SK-N-SH (cell line): ENCODE measurements around the gene KCTD20. TPM values are rescaled to one million over a fixed set of nuclear protein-coding genes. Genes with fewer than 3 reads are reported as not detected.

Source experiments
- CTCF ChIA-PET: fragments of 300-600, 350-600 bp; formaldehyde crosslinking; extraction: SDS; loops from one replicate; lab custom pipeline; 2021; lab: Yijun Ruan, JAX
- POLR2A ChIA-PET: fragments of 350-600 bp; sonication (Branson Sonifier 250); formaldehyde crosslinking; extraction: SDS; loops from one replicate; lab custom pipeline; 2020; ENCODE audit warnings: antibody characterized with exemption, inconsistent platforms; lab: Yijun Ruan, JAX
- DNase-seq: peaks from one replicate; pipeline ENCODE4 v3.0.0; 2012
- H2AFZ ChIP-seq: fragments of 200-600 bp; sonication (generic); 2 replicates; pipeline ENCODE4 v1.8.1; 2016; ENCODE audit warnings: antibody characterized with exemption, mild to moderate bottlenecking, low read depth
- H3F3A ChIP-seq: fragments of 200-600 bp; sonication (generic); replicated peaks from 2 replicates; pipeline ENCODE3; 2016; ENCODE audit warnings: antibody characterized with exemption, mild to moderate bottlenecking; ENCODE audit not compliant: insufficient read depth
- H3K27ac ChIP-seq, 2 experiments: fragments of 200-500 bp in 1 of 2; fragments of 200-600 bp in 1 of 2; sonication (Bioruptor generic) in 1 of 2; sonication (generic), shearing (Covaris generic) in 1 of 2; 2 replicates each; pipeline versions ENCODE4 v1.5.1 to v1.6.1; 2014 to 2016; ENCODE audit warnings: low read depth in 2 of 2, inconsistent platforms in 1 of 2, low read length in 1 of 2, mild to moderate bottlenecking in 1 of 2, mixed read lengths in 1 of 2
- H3K27me3 ChIP-seq: fragments of 200-600 bp; sonication (generic), shearing (Covaris generic); 2 replicates; pipeline ENCODE4 v1.6.1; 2016; ENCODE audit warnings: mixed run types; ENCODE audit not compliant: insufficient read depth
- H3K36me3 ChIP-seq, 2 experiments: fragments of 200-500 bp in 1 of 2; fragments of 200-600 bp in 1 of 2; sonication (Bioruptor generic) in 1 of 2; sonication (generic) in 1 of 2; replicated peaks in 1 of 2; 2 replicates each; pipeline versions ENCODE3 to v1.5.1; 2014 to 2016; ENCODE audit warnings: low read length in 1 of 2, mild to moderate bottlenecking in 1 of 2; ENCODE audit not compliant: insufficient read depth in 2 of 2, control insufficient read depth in 1 of 2
- H3K4me1 ChIP-seq, 2 experiments: fragments of 200-500 bp in 1 of 2; fragments of 200-600 bp in 1 of 2; sonication (Bioruptor generic) in 1 of 2; sonication (generic), shearing (Covaris generic) in 1 of 2; 2 replicates each; pipeline versions ENCODE4 v1.5.1 to v1.6.1; 2014 to 2016; ENCODE audit warnings: low read depth in 1 of 2, low read length in 1 of 2, mixed run types in 1 of 2; ENCODE audit not compliant: insufficient read depth in 2 of 2, control insufficient read depth in 1 of 2
- H3K4me2 ChIP-seq: fragments of 200-600 bp; sonication (generic), shearing (Covaris generic); 2 replicates; pipeline ENCODE4 v1.6.1; 2017; ENCODE audit warnings: mixed run types
- H3K4me3 ChIP-seq, 2 experiments: fragments of 200-500 bp in 1 of 2; fragments of 200-600 bp in 1 of 2; sonication (Bioruptor generic) in 1 of 2; sonication (generic), shearing (Covaris generic) in 1 of 2; 2 replicates each; pipeline versions ENCODE4 v1.5.1 to v1.8.1; 2014 to 2016; ENCODE audit warnings: low read depth in 2 of 2, inconsistent platforms in 1 of 2, low read length in 1 of 2, mild to moderate bottlenecking in 1 of 2, mixed read lengths in 1 of 2, moderate library complexity in 1 of 2
- H3K79me2 ChIP-seq: fragments of 200-600 bp; sonication (generic); 2 replicates; pipeline ENCODE4 v1.8.1; 2017; ENCODE audit warnings: mild to moderate bottlenecking; ENCODE audit not compliant: insufficient read depth
- H3K9ac ChIP-seq: fragments of 200-600 bp; sonication (generic); 2 replicates; pipeline ENCODE4 v1.6.1; 2017; ENCODE audit warnings: mixed run types
- H3K9me2 ChIP-seq: fragments of 200-600 bp; sonication (generic); 2 replicates; pipeline ENCODE4 v1.6.1; 2017; ENCODE audit warnings: mixed run types
- H3K9me3 ChIP-seq: fragments of 200-600 bp; sonication (generic); 2 replicates; pipeline ENCODE4 v1.6.1; 2017; ENCODE audit warnings: mixed run types, mild to moderate bottlenecking, moderate library complexity
- H4K20me1 ChIP-seq: fragments of 200-600 bp; sonication (generic); 2 replicates; pipeline ENCODE4 v1.6.1; 2017; ENCODE audit warnings: mild to moderate bottlenecking, mixed run types; ENCODE audit not compliant: insufficient read depth
- ELF1 ChIP-seq: IDR thresholded peaks from 2 replicates; pipeline ENCODE4 v1.4.0; 2012
- FOSL2 ChIP-seq: IDR thresholded peaks from 2 replicates; pipeline ENCODE4 v1.4.0; 2012; ENCODE audit warnings: low read depth, mild to moderate bottlenecking, moderate library complexity, borderline replicate concordance
- MAX ChIP-seq: IDR thresholded peaks from 2 replicates; pipeline ENCODE4 v1.4.0; 2012; ENCODE audit warnings: low read depth
- MXI1 ChIP-seq: IDR thresholded peaks from 2 replicates; pipeline ENCODE4 v1.6.1; 2012; ENCODE audit warnings: mild to moderate bottlenecking, low read depth, low read length, improper control_type of control experiment
- NRF1 ChIP-seq: IDR thresholded peaks from 2 replicates; pipeline ENCODE4 v1.6.1; 2012; ENCODE audit warnings: low read depth, mild to moderate bottlenecking, low read length
- RCOR1 ChIP-seq: fragments of 150-350 bp; IDR thresholded peaks from 2 replicates; pipeline ENCODE4 v1.6.1; 2017; ENCODE audit warnings: antibody characterized with exemption, low read length
- RFX5 ChIP-seq: IDR thresholded peaks from 2 replicates; pipeline ENCODE4 v1.6.1; 2012; ENCODE audit warnings: mild to moderate bottlenecking, improper control_type of control experiment, low read length
- RXRA ChIP-seq: IDR thresholded peaks from 2 replicates; pipeline ENCODE4 v1.4.0; 2012; ENCODE audit warnings: low read depth, mild to moderate bottlenecking, borderline replicate concordance
- SIN3A ChIP-seq: IDR thresholded peaks from 2 replicates; pipeline ENCODE4 v1.6.1; 2012; ENCODE audit warnings: low read depth, mild to moderate bottlenecking, low read length, moderate library complexity, borderline replicate concordance
- SMC3 ChIP-seq: IDR thresholded peaks from 2 replicates; pipeline ENCODE4 v1.6.1; 2012; ENCODE audit warnings: low read depth, low read length, improper control_type of control experiment
- USF1 ChIP-seq: IDR thresholded peaks from 2 replicates; pipeline ENCODE4 v1.4.0; 2012; ENCODE audit warnings: low read depth, borderline replicate concordance
- YY1 ChIP-seq: IDR thresholded peaks from 2 replicates; pipeline ENCODE4 v1.4.0; 2012; ENCODE audit warnings: low read depth, mild to moderate bottlenecking
- WGBS: methylation state at CpG from one replicate; pipeline ENCODE4 v1.1.6; 2017; ENCODE audit warnings: low lambda C conversion rate; 5-methylcytosine and 5-hydroxymethylcytosine counted together
- polyA plus RNA-seq, 3 experiments: library from polyadenylated mRNA; depleted of rRNA; stranded (reverse); fragments of >200 nt; gene quantifications; 2 replicates each; pipeline ENCODE4 v1.2.3, GENCODE V29; 2012
- TF ChIP-seq, protein P1 (sequence below): IDR thresholded peaks from 2 replicates; pipeline ENCODE4; 2012

KCTD20 gene
- polyA plus RNA-seq, 1 of the 3 experiments (the other 2 are of a cell fraction) = 29.0 TPM

DNA sequence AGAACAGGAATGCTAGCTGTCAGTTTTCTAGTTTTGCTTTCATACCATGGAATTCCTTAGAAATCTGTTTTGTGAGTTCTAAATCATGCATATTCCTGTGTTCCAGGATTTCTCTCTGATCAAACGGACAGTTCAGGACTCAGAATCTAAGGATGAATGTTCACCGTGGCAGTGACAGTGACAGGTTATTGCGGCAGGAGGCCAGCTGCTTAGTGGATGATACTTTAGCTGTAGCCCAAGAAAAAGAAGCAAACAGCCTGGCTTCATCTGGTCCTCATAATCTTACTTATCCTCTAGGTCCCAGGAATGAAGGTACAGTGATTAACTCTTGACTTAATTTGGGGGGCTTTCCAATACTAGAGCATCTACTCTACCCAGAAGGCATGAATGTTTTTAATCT is 27.1 kb downstream of the KCTD20 start:
- Histone ChIP-seq H3K9me2 (no peaks in the 10 kb centered on the region), H3K36me3 (peaks cover 8 to 39% of the 10 kb centered on the region in 2 experiments), H3K4me3 (no peak overlapping the region), H3K27ac (peak overlapping the region in 1 of 2 experiments; percentile 36; a peak in 1 of 4 replicates), H3K79me2 (peaks cover 76% of the 10 kb centered on the region), H4K20me1 (peaks cover 4% of the 10 kb centered on the region; the same call in 1 of the 2 replicates), H3K9ac (no peak overlapping the region), H3K4me1 (peaks cover 6 to 7% of the 10 kb centered on the region in 2 experiments; a peak in 3 of 4 replicates), H3K27me3 (no peaks in the 10 kb centered on the region), H3K9me3 (no peaks in the 10 kb centered on the region), H3K4me2 (no peak overlapping the region), H2AFZ (no peak overlapping the region), H3F3A (no peaks in the 10 kb centered on the region)
- WGBS = 88% methylated on average over 3 of the region's 3 CpGs
- TF ChIP-seq USF1 = no peak
- no peak for TF ChIP-seq FOSL2
- no peak for TF ChIP-seq MAX
- no peak for DNase-seq
- POLR2A ChIA-PET = no interaction called here
- CTCF ChIA-PET = interaction anchor here (0.8 kb wide), 1 partner anchor 63 kb away, joined by 3 read pairs; no protein-coding TSS in a partner anchor

DNA sequence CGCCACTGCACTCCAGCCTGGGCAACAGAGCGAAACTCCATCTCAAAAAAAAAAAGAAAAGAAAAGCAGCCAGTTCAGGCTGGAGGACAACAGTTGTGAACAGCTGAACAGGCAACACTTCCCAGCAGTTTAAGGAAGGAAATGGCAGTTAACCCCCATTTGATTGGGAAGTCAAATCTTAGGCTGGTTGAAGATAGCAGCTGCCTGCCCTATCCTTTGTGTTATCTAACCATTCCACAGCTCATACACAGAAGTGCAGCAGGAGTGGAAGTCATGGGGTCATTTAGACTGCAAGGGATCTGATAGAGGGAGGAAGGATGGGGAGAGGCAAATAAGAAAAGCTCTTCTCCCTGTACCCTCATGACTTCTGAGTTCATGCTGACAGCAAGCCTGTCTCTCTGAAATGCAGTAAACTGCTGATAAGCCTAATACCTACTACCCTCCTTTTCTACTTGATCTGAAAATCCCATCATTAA is 35.3 kb downstream of the KCTD20 start:
- Histone ChIP-seq H3K9me2 (no peaks in the 10 kb centered on the region), H3K79me2 (peaks cover 3% of the 10 kb centered on the region; the same call in 1 of the 2 replicates), H3K9ac (no peak overlapping the region), H3K27me3 (no peaks in the 10 kb centered on the region), H3K4me2 (no peak overlapping the region), H3F3A (peaks cover 4% of the 10 kb centered on the region), H3K9me3 (no peaks in the 10 kb centered on the region), H3K27ac (no peak overlapping the region), H3K4me1 (no peaks in the 10 kb centered on the region; a peak in 1 of 4 replicates), H3K36me3 (peaks cover 22 to 55% of the 10 kb centered on the region in 2 experiments), H3K4me3 (no peak overlapping the region), H4K20me1 (no peaks in the 10 kb centered on the region), H2AFZ (no peak overlapping the region)
- 97% methylated on average over 2 of the region's 2 CpGs for WGBS
- CTCF ChIA-PET = interaction anchor here (1.3 kb wide), 1 partner anchor 16 kb away, joined by 3 read pairs; no protein-coding TSS in a partner anchor
- DNase-seq = no peak
- POLR2A ChIA-PET = no interaction called here
- TF ChIP-seq FOSL2 = no peak
- no peak for TF ChIP-seq SIN3A
- no peak for TF ChIP-seq RFX5
- TF ChIP-seq RCOR1 = no peak
- TF ChIP-seq, protein P1, sequence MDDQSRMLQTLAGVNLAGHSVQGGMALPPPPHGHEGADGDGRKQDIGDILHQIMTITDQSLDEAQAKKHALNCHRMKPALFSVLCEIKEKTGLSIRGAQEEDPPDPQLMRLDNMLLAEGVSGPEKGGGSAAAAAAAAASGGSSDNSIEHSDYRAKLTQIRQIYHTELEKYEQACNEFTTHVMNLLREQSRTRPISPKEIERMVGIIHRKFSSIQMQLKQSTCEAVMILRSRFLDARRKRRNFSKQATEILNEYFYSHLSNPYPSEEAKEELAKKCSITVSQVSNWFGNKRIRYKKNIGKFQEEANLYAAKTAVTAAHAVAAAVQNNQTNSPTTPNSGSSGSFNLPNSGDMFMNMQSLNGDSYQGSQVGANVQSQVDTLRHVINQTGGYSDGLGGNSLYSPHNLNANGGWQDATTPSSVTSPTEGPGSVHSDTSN = no peak
- TF ChIP-seq YY1 = no peak
- no peak for TF ChIP-seq MXI1
- no peak for TF ChIP-seq SMC3
- no peak for TF ChIP-seq NRF1
- no peak for TF ChIP-seq RXRA
- TF ChIP-seq ELF1 = no peak
